Cardiac fibroblast (primary cell): ENCODE measurements around the gene YIPF4.
A peak's percentile ranks its signal among the peaks of the same experiment; 100 is the strongest.

ENCODE experiments used
- DNase-seq, 2 donors: peaks; one replicate each; pipeline versions ENCODE4 v3.0.0 to v3.0.0-alpha.2; 2010; ENCODE audit warnings: low read depth in 2 of 2
- H3K4me3 ChIP-seq, 2 donors: replicated peaks in 1 of 2; 1 replicate in 1 of 2; 2 replicates in 1 of 2; pipeline ENCODE4 v1.5.1; 2011; ENCODE audit warnings: low read depth in 2 of 2, low read length in 2 of 2, mild to moderate bottlenecking in 2 of 2, moderate library complexity in 1 of 2
- TF ChIP-seq, protein P1 (sequence below): IDR thresholded peaks from one replicate; pipeline ENCODE4 v1.5.1; 2011; ENCODE audit warnings: low read depth, mild to moderate bottlenecking, low read length, inconsistent platforms

The YIPF4 gene

DNA sequence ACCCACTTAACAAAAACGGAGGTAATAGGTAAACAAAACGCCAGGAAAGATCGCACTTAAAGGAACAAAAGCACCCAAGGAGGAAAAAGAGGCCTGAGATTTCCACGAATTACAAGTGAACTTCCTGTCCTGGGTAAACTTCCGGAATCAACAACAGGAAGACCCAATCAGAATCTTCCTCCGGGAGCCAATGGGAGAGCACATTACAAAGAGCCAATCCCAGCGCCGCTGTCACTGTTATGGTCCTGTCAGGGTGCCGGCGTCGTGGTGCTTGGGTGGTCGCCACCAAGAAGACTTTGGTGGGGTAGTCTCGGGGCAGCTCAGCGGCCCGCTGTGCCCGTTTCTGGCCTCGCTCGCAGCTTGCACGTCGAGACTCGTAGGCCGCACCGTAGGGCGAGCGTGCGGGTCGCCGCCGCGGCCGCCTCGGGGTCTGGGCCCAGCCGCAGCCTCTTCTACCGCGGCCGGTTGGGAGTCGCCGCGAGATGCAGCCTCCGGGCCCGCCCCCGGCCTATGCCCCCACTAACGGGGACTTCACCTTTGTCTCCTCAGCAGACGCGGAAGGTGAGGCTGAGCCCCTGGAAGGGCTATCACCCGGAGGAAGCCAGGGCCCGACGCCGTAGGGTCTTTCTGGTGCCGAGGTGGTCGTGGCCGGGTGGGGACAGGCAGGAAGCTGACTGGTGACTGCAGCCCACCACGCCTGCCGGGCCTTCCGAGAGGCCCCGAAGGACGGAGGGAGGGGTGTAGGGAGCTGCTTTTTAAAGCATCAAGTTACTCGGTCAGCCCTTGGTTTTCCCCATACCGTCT, at the start of gene YIPF4:
TSS of gene YIPF4 (plus strand) at position 231 of the 804 bp plus-strand sequence. CDS start at position 483, 252 bp downstream.
- peak; percentile 95 for DNase-seq
- H3K4me3 ChIP-seq = peak within 1 kb of the TSS; percentile 97 to 100
- TF ChIP-seq, protein P1, sequence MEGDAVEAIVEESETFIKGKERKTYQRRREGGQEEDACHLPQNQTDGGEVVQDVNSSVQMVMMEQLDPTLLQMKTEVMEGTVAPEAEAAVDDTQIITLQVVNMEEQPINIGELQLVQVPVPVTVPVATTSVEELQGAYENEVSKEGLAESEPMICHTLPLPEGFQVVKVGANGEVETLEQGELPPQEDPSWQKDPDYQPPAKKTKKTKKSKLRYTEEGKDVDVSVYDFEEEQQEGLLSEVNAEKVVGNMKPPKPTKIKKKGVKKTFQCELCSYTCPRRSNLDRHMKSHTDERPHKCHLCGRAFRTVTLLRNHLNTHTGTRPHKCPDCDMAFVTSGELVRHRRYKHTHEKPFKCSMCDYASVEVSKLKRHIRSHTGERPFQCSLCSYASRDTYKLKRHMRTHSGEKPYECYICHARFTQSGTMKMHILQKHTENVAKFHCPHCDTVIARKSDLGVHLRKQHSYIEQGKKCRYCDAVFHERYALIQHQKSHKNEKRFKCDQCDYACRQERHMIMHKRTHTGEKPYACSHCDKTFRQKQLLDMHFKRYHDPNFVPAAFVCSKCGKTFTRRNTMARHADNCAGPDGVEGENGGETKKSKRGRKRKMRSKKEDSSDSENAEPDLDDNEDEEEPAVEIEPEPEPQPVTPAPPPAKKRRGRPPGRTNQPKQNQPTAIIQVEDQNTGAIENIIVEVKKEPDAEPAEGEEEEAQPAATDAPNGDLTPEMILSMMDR = no peak

DNA sequence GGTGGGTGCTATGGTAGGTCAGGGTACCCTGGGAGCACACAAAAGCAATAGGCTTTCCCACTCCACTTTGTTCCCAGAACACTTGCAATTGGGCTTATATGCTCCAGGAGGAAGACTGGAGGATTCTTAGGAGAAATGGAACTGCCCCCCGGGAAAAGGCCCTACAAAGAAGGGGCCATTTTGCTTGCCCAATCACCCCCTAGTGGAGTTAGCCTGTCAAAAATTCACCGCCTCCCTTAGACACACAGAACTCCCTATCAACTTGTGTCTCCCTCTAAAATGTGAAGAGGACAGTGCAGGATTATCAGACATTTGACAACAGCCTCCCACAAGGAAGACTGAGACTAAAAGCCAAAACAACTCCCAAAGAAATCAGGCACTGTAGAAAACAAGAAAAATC, 49.5 kb upstream of the YIPF4 start:
- no peak overlapping the region for H3K4me3 ChIP-seq
- TF ChIP-seq, protein P1 = no peak
- DNase-seq = no peak

DNA sequence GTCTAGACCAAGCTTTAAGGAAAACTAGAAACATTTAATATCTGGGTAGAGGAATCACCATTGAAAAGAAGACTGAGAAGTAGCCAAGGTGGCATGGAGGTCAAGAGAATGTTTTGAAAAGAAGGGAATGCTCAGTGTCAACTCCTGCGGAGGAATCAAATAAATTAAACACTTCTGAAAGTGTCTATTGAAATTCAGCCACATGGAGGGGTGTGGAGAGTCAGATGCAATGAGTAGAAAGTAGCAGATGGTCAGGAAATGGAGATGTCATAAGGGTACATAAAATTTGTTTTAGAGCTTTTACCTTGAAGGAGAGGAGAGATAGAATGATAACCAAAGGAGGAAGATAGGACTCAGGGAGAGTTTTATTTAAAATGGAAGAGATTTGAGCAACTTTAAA, 48.1 kb upstream of the YIPF4 start:
- DNase-seq = no peak
- H3K4me3 ChIP-seq = no peak overlapping the region
- TF ChIP-seq, protein P1 = no peak

DNA sequence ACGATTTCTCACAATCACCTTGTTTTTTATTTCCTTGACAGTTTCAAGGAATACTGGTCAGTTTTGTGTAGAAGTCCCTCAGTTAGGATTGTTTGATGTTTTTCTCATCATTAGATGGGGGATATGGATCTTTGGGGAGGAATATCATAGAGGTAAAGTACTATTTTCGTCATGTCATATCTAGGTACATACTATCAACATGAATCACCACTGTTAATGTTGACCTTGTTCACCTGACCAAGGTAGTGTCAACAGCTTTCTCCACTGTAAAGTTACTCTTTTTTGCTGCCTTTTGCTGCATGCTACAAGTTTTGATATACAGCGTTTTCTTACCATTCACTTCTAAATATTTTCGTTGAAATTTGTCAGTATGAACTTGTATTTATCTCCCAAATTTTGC, 45.7 kb upstream of the YIPF4 start:
- H3K4me3 ChIP-seq = no peak overlapping the region
- TF ChIP-seq, protein P1 = no peak
- no peak for DNase-seq

DNA sequence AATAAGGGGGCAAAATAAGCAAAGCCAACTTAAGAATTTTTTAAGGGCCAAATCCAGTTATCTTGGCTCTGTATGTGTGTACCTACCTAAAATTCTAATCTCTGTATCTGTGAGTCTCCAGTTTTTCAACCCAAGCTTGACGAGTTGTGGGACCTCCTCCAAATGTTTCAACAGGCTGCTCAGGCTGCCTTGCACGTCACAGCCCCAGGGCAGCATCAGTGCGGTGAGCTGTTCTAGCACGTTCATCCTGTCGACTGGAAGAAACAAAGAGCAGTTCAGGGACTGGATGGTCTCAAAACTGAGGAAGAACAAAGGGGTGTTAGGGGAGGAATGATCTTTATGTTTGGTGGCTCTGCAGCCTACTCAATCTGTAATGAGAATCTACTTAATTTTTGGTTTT, 42.4 kb upstream of the YIPF4 start:
- TF ChIP-seq, protein P1 = no peak
- no peak overlapping the region for H3K4me3 ChIP-seq
- peak in 1 of 2 donors; percentile 6 for DNase-seq

DNA sequence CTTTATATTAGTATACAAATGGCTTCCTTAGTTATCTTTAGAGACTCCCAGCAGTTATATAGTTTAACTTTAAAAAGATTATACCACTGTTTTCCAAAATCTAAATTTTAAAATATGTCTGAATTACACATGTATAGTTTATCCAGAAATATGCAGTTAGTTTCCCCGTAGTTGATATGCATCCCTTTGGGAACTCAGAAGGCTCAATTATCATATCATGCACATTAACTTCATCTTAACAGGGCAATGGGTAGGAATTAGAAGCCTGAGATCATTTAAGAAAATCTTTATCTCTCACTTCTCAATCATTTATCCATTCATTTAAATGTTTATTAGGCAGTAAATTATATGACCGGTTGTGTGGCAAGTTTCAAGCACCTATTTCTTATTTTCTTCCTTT, 40.2 kb upstream of the YIPF4 start:
- DNase-seq = no peak
- H3K4me3 ChIP-seq = no peak overlapping the region

More for the DNA sequence above, 40.2 kb upstream of the YIPF4 start:
- TF ChIP-seq, protein P1 = no peak
